ENCODE data around the gene APH1A. TPM values are rescaled to one million over a fixed set of nuclear protein-coding genes. Genes with fewer than 3 reads are reported as not detected.

The APH1A gene
- total and polyA plus RNA-seq, 8 donors = 127 to 206 (median 177) TPM

- no peaks in the 10 kb centered on the region for H3K27me3 ChIP-seq
- no peak overlapping the region for H3K27ac ChIP-seq
- no peak overlapping the region for H3K4me3 ChIP-seq
- TF ChIP-seq CTCF (IDR thresholded peaks at IDR 0.05) = no peak
- no peak for DNase-seq
- H3K9me3 ChIP-seq = no peaks in the 10 kb centered on the region
- intact Hi-C loops (cut with DNase I) = no loop called here
- H3K4me1 ChIP-seq = peaks cover 0 to 3% of the 10 kb centered on the region in 2 donors
- no peak for ATAC-seq
- peaks cover 0 to 66% of the 10 kb centered on the region in 2 donors for H3K36me3 ChIP-seq
Measured at GRCh38 chr1:150302902-150303301, 34.1 kb upstream of the APH1A start.

- Histone ChIP-seq H3K27me3 (no peaks in the 10 kb centered on the region), H3K4me3 (no peak overlapping the region), H3K36me3 (peaks cover 0 to 63% of the 10 kb centered on the region in 2 donors), H3K9me3 (no peaks in the 10 kb centered on the region), H3K27ac (no peak overlapping the region), H3K4me1 (peaks cover 0 to 3% of the 10 kb centered on the region in 2 donors)
- intact Hi-C loops (cut with DNase I) = no loop called here
- TF ChIP-seq CTCF (IDR thresholded peaks at IDR 0.05) = no peak
- DNase-seq (no peak), ATAC-seq (no peak)
Measured at GRCh38 chr1:150302338-150302737, 33.5 kb upstream of the APH1A start.

- Histone ChIP-seq H3K27me3 (no peaks in the 10 kb centered on the region), H3K27ac (no peak overlapping the region), H3K4me1 (peaks cover 0 to 12% of the 10 kb centered on the region in 2 donors), H3K4me3 (no peak overlapping the region), H3K9me3 (no peaks in the 10 kb centered on the region), H3K36me3 (peaks cover 0 to 75% of the 10 kb centered on the region in 2 donors)
- DNase-seq = no peak
- intact Hi-C loops (cut with DNase I) = no loop called here
- TF ChIP-seq CTCF (IDR thresholded peaks at IDR 0.05) = no peak
- no peak for ATAC-seq
Measured at GRCh38 chr1:150299716-150300115, 30.9 kb upstream of the APH1A start.

- H3K4me1 ChIP-seq = peaks cover 7 to 15% of the 10 kb centered on the region in 2 donors
- DNase-seq (no peak), ATAC-seq (no peak)
- intact Hi-C loops (cut with DNase I) = no loop called here
- H3K36me3 ChIP-seq = peaks cover 0 to 42% of the 10 kb centered on the region in 2 donors
- H3K9me3 ChIP-seq = no peaks in the 10 kb centered on the region
- H3K4me3 ChIP-seq = no peak overlapping the region
- no peaks in the 10 kb centered on the region for H3K27me3 ChIP-seq
- no peak for TF ChIP-seq CTCF (IDR thresholded peaks at IDR 0.05)
- H3K27ac ChIP-seq = no peak overlapping the region
Measured at GRCh38 chr1:150295476-150295875, 26.7 kb upstream of the APH1A start.

GRCh38 chr1:150293433-150294253, 24.8 kb upstream of the APH1A start, which contains the start of gene MRPS21:
MRPS21 (plus strand) TSS chr1:150293861; CDS start chr1:150294367, 506 bp downstream.
- Histone ChIP-seq H3K4me1 (peaks cover 7 to 15% of the 10 kb centered on the region in 2 donors), H3K27ac (peak within 1 kb of the TSS; percentile 81 to 91), H3K4me3 (peak within 1 kb of the TSS; percentile 64 to 70), H3K36me3 (peaks cover 0 to 24% of the 10 kb centered on the region in 2 donors), H3K9me3 (no peaks in the 10 kb centered on the region), H3K27me3 (no peaks in the 10 kb centered on the region)
- intact Hi-C loops (cut with DNase I) = no loop called here
- TF ChIP-seq CTCF (IDR thresholded peaks at IDR 0.05) = no peak
- DNase-seq (peak; percentile 91 to 96 (median 92)), ATAC-seq (peak; percentile 98)

All from left lung (tissue), 10 donors.